COR-L47 (cell line): ENCODE measurements around the gene HES5.
A peak's percentile ranks its signal among the peaks of the same experiment; 100 is the strongest.
"Not testable (repeated sequence)": the region's sequence is repeated elsewhere in the genome, so short reads cannot be mapped to it uniquely, and the experiment has no call there.

Experiments used
- DNase-seq: peaks from one replicate; lab custom pipeline; 2025; lab: John Stamatoyannopoulos, UW

The HES5 gene

DNA sequence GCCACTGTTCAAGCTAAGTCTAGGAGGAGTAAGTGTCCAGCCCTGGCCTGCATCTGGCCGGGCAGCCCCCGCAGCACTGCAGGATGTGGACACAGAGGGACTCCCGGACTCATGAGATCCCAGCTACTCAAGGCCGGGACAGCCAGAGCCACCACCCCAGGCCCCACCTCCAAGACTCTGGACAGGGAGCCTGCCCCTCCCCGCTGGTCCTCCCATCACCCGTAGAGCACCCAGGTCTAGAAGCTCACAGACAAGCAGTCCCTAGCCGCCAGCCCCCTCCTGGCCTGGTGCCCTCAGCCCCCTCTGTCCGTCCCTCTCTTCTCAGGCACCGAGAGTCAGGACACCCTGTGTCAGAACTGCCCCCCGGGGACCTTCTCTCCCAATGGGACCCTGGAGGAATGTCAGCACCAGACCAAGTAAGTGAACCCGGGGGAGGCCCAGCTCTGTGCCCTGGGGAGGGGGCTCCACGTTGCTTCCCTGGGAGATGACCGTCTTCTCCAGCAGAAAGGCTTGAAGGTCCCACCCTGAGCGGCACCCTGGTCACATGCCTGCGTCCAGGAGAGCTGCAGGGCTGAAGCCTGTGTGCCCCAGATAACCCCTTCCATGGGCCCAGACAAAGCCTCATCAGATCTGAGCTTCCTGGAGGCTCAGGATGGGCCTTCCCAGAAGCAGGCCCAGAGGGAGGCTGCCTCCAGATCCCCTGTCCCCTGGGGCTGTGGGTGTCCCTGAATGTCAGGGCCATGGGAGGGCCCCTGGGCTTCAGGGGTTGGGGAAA lies 30.4 kb upstream of the HES5 start:
- DNase-seq: no peak

GRCh38 chr1:2559509-2560298 lies 29.6 kb upstream of the HES5 start:
- no peak for DNase-seq

DNA sequence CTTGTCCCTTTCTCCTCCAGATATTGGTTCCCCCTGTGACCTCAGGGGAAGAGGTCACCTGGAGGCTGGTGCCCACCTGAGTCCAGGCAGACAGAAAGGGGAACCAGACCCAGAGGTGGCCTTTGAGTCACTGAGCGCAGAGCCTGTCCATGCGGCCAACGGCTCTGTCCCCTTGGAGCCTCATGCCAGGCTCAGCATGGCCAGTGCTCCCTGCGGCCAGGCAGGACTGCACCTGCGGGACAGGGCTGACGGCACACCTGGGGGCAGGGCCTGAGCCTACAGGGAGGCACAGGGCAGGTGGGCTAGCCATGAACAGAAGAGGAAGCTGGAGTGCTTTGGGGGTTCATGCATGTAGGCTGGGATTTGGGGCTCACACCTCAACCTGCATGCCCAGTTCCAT lies 28.8 kb upstream of the HES5 start:
- no peak for DNase-seq

- no peak for DNase-seq
These were observed 28.4 kb upstream of the HES5 start for GRCh38 chr1:2558420-2558819.

- no peak for DNase-seq
These were observed 27.7 kb upstream of the HES5 start for GRCh38 chr1:2557482-2558400.

GRCh38 chr1:2556678-2557481 lies 26.8 kb upstream of the HES5 start:
- DNase-seq: no peak

DNA sequence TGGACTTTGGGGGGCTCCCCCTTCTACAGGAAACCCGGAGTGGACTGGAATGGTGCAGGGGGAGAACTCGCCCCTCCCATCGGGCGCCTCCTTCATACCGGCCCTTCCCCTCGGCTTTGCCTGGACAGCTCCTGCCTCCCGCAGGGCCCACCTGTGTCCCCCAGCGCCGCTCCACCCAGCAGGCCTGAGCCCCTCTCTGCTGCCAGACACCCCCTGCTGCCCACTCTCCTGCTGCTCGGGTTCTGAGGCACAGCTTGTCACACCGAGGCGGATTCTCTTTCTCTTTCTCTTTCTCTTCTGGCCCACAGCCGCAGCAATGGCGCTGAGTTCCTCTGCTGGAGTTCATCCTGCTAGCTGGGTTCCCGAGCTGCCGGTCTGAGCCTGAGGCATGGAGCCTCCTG lies 26.2 kb upstream of the HES5 start, which contains the start of gene TNFRSF14:
TNFRSF14 (plus strand) TSS at position 95 of the 401 bp plus-strand sequence; CDS start at position 389, 294 bp downstream.
- peak; percentile 61 for DNase-seq

GRCh38 chr1:2555634-2556276 lies 25.7 kb upstream of the HES5 start:
- DNase-seq: peak; percentile 45

DNA sequence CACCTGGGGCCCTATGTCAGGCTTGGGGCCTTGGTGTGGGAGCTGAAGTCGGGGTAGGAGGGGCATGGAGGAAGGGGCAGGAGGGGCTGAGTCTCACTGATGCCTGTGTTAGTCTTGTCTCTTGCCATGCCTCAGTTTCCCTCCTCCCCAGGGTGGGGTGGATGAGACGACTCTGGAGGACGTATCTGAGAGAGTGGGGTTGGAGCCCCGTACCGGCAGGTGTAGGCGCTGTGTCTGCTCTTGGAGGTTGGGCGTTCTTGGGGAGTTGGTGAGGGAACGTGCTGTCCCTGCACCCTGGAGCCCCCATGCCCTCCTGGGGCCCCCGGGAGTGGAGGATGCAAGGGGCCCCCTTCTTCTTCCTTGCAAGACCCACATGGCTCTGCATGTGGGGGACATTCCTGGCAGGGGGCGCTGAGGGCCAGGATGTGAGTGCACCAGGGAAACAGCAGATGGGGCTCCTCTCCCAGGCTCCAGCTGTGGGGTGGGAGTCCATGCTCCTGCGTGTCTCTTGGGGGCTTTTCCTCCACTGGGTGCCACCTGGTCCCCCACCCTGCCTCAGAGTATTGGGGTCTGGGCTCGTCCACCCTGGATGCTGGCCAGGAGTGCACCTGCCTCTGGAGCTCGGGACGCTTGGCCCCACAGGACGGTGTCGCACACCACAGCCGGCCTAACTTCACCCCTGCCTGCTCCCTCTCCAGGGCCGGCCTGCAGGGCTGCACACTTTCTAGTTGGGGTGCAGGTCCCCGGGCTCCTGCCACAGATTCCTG lies 24.7 kb upstream of the HES5 start:
- DNase-seq: peak; percentile 36

- DNase-seq: no peak
These were observed 24.0 kb upstream of the HES5 start for GRCh38 chr1:2553871-2554620.

- not testable (repeated sequence) for DNase-seq
These were observed 23.0 kb upstream of the HES5 start for GRCh38 chr1:2553076-2553475.

DNA sequence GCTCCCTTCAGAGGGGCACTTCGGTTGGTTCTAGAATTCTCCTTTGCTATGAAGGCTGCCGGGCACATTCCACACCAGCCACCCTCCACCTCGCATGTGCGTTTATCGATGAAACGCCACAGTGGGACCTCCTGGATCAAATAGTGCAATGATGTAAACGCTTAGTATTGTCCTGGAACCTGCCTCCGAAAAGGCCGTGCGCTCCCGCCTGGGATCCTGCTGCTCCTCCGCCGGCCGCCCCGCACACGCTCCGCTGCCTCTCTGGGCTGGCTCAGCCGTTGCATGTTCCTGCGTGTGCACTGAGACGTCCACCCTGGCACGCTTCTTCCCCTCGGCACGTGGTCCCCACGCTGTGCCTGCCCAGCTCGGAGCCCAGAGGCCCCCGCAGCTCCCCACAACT lies 22.1 kb upstream of the HES5 start:
- no peak for DNase-seq

- DNase-seq: not testable (repeated sequence)
These were observed 21.5 kb upstream of the HES5 start for GRCh38 chr1:2551544-2551943.

DNA sequence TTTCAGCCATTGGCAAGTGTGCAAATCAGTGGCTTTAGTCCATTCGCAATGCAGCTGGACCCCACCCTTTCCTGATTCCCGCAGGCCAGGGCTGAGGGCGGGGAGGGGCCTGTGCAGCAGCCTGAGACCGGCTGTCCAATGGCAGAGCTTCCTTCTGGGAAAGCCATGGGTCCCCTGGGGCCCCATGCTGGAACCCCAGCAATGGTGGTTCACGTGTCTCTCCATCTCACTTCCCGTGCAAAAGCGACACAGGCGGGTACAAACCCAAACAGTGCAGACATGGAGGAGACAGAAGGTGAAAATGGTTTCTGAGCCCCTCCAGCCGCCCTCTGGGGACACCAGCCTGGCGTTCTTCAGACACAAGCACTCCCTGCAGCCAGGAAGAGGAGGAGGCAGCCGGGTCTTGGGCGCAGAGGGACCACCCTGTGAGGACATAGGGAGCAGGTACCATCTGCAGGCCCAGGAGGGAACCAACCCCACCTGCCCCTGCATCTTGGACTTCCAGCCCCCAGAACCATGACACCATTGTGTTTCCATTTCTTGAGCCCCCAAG lies 20.3 kb upstream of the HES5 start:
- DNase-seq: not testable (repeated sequence)

- DNase-seq: not testable (repeated sequence)
These were observed 19.4 kb upstream of the HES5 start for GRCh38 chr1:2549367-2550029.

- peak; percentile 80 for DNase-seq
These were observed 18.1 kb upstream of the HES5 start for GRCh38 chr1:2548068-2548589.

DNA sequence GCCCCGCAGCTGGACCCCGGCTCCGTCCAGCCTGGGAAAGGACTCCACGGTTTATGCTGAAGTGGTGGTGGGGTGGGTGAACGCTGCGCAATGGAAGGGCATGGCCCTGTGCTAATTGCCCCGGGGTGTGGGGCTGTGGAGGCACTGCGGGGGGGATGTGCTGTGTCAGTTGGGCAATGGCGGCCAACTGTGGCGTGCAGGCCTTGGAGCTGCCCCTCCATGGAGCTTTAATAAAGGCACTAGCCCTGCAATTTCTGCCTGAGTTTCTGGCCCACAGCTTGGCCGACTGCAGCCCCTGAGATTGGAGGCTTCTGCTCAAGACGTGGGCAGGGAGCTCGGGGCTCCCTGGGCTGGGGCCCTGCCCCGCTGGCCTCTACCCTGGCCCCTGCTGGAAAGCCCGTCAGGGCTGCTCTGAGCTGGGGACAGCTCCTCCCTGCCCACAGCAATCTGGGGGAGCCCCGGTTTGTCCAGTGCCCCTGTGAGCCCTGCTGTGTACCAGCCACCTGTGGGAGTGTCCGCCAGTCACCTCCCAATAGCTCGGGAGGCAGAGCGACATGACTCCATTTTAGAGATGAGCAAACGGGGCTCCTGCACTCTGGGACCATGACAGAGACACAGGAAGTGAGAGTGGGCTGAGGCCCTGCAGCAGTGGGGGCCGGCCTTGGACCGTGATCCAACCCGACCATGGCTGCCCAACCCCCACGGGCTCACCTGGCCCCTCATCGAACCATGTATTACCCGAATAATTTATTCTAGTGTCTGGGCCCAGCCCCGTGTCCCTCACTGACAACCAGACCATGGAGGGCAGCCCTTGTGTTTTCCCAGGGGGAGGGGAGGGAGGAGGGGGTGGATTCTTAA lies 17.4 kb upstream of the HES5 start:
- DNase-seq: peak; percentile 76
